ENCODE measurements around the gene PRSS22. TPM values are rescaled to one million over a fixed set of nuclear protein-coding genes. Genes with fewer than 3 reads are reported as not detected.

PRSS22 gene
- total RNA-seq, 2 experiments from 2014 or later: not detected

GRCh38 chr16:2852731-2853507, 5.1 kb downstream of the PRSS22 start:
- ChIA-PET POLR2A (no interaction called here), CTCF (interaction anchor here (0.8 to 2.8 kb wide), 4 partner anchors 9 to 15 kb away, joined by 3 to 27 read pairs (median 15); no protein-coding TSS in a partner anchor)
- TF ChIP-seq, protein P1, sequence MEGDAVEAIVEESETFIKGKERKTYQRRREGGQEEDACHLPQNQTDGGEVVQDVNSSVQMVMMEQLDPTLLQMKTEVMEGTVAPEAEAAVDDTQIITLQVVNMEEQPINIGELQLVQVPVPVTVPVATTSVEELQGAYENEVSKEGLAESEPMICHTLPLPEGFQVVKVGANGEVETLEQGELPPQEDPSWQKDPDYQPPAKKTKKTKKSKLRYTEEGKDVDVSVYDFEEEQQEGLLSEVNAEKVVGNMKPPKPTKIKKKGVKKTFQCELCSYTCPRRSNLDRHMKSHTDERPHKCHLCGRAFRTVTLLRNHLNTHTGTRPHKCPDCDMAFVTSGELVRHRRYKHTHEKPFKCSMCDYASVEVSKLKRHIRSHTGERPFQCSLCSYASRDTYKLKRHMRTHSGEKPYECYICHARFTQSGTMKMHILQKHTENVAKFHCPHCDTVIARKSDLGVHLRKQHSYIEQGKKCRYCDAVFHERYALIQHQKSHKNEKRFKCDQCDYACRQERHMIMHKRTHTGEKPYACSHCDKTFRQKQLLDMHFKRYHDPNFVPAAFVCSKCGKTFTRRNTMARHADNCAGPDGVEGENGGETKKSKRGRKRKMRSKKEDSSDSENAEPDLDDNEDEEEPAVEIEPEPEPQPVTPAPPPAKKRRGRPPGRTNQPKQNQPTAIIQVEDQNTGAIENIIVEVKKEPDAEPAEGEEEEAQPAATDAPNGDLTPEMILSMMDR (IDR thresholded peaks at IDR 0.05): no peak
- intact Hi-C loops (cut with micrococcal nuclease): no loop called here
- H3K4me1 Mint-ChIP-seq (ENCODE audit: low read depth): peaks cover 4% of the 10 kb centered on the region
- no peak overlapping the region for H3K27ac Mint-ChIP-seq
- peaks cover 12% of the 10 kb centered on the region for H3K27me3 Mint-ChIP-seq
- DNase-seq (no peak), ATAC-seq (no peak)
- no peak overlapping the region for H3K4me3 Mint-ChIP-seq
- peaks cover 11% of the 10 kb centered on the region for H3K9me3 Mint-ChIP-seq
- no peaks in the 10 kb centered on the region for H3K36me3 Mint-ChIP-seq (ENCODE audit: low read depth)

- CTCF ChIA-PET: interaction anchor here (2.8 kb wide), 1 partner anchor 16 kb away, joined by 20 read pairs; no protein-coding TSS in a partner anchor
- TF ChIP-seq, protein P1 (IDR thresholded peaks at IDR 0.05): no peak
Observed at GRCh38 chr16:2852003-2852730, 5.8 kb downstream of the PRSS22 start.

DNA sequence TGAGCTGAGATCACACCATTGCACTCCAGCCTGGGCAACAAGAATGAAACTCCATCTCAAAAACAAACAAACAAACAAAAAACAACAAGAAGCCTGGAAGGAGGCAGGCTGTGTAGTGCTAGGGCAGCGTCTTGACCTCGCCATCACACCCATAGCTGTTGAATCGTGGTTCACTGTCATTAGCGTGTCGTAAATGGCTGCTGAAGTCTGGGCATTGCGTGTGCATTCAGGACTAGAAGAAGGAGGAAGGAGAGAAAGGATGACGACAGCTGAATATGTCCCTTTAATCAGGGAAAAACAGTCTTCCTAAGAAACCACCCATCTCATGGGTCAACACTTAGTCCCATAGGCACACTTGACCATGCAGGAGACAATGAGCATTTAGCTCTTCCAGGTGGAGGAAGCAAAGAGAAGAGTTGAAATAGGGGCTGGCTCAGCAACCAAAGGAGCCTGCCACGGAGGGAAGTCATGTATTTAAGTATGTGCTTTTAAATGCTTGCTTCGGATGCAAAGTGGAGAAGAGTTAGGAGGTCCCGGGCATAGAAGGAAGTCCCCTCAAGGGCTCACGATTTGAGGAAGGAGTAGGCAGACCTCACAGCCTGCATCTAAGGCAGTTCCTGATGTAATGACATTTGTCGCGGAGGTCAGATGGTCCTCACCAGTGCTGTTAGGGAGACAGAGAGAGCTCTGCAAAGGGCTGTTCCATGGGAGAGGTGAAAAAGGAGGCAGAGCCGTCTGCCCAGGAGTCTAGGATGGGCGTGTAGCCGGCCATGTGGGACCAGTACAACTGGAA, 8.8 kb downstream of the PRSS22 start:
- CTCF ChIA-PET: interaction anchor here (0.8 to 2.1 kb wide), 2 partner anchors 10 to 19 kb away, joined by 3 to 7 read pairs; no protein-coding TSS in a partner anchor
- Mint-ChIP-seq H3K27me3 (peaks cover 7% of the 10 kb centered on the region), H3K4me1 (ENCODE audit: low read depth) (peaks cover 24% of the 10 kb centered on the region), H3K36me3 (ENCODE audit: low read depth) (no peaks in the 10 kb centered on the region), H3K27ac (no peak overlapping the region), H3K9me3 (peaks cover 5% of the 10 kb centered on the region), H3K4me3 (no peak overlapping the region)
- intact Hi-C loops (cut with micrococcal nuclease): no loop called here
- ATAC-seq (no peak), DNase-seq (no peak)
- POLR2A ChIA-PET: interaction anchor here (0.6 to 0.9 kb wide), 2 partner anchors 19 to 33 kb away, joined by 3 read pairs; partner anchors contain the start of gene ZG16B
- TF ChIP-seq, protein P1 (IDR thresholded peaks at IDR 0.05): no peak

More at GRCh38 chr16:2852003-2852730, 5.8 kb downstream of the PRSS22 start:
- POLR2A ChIA-PET: no interaction called here
- peaks cover 11% of the 10 kb centered on the region for H3K9me3 Mint-ChIP-seq
- DNase-seq (no peak), ATAC-seq (no peak)
- peaks cover 4% of the 10 kb centered on the region for H3K4me1 Mint-ChIP-seq (ENCODE audit: low read depth)
- intact Hi-C loops (cut with micrococcal nuclease): no loop called here
- no peak overlapping the region for H3K27ac Mint-ChIP-seq
- H3K27me3 Mint-ChIP-seq: peaks cover 9% of the 10 kb centered on the region
- no peaks in the 10 kb centered on the region for H3K36me3 Mint-ChIP-seq (ENCODE audit: low read depth)
- no peak overlapping the region for H3K4me3 Mint-ChIP-seq

DNA sequence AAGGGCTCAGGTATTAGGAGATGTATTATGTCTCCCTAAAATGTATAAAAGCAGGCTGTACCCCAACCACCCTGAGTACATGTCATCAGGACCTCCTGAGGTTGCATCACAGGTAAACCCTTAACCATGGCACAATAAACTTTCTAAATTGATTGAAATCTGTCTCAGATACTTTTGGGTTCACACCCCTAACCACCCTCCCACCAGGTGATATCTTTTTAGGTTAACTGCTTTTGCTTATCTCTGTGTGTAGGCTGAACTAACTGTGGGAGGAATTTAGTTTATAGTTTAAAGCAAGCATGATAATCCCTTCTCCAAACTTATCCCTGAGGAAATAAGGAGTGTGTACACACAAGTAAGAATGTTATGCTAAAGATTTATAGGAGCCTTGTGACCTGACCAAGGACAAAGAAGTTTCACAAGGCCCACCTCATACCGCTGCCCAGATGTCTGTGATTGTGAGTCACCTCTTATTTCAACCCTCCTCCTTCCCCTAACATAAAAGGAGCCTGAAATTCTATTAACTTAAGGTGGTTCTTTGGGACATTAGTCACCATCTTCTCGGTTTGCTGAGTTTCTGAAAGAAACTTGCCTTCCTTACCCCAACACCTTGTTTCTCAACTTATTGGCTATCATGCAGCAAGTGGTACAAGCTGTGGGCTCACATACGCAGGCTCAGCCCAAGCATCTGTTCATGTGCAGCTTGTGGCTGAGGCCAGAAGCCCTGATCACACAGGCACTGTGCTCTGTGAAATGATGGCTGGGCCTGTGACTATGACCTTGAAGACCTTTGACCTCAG, 11.3 kb downstream of the PRSS22 start:
- POLR2A ChIA-PET: interaction anchor here (1.0 kb wide), 1 partner anchor 22 kb away, joined by 3 read pairs; no protein-coding TSS in a partner anchor
- H3K27ac Mint-ChIP-seq: peak overlapping the region; percentile 83
- H3K36me3 Mint-ChIP-seq (ENCODE audit: low read depth): no peaks in the 10 kb centered on the region
- CTCF ChIA-PET: interaction anchor here (1.0 kb wide), 1 partner anchor 22 kb away, joined by 4 read pairs; no protein-coding TSS in a partner anchor
- TF ChIP-seq, protein P1 (IDR thresholded peaks at IDR 0.05): no peak
- H3K4me1 Mint-ChIP-seq (ENCODE audit: low read depth): peaks cover 30% of the 10 kb centered on the region
- peaks cover 2% of the 10 kb centered on the region for H3K9me3 Mint-ChIP-seq
- peak; percentile 81 for ATAC-seq
- peaks cover 7% of the 10 kb centered on the region for H3K27me3 Mint-ChIP-seq
- peak; percentile 64 for DNase-seq
- no peak overlapping the region for H3K4me3 Mint-ChIP-seq
- intact Hi-C loops (cut with micrococcal nuclease): no loop called here

Measured in activated CD8-positive, alpha-beta T cell treated with anti-CD3 and anti-CD28 coated beads for 36 hours (primary cell).